Right ventricle myocardium inferior (tissue), 1 donor: ENCODE results near the gene RARA. TPM values are rescaled to one million over a fixed set of nuclear protein-coding genes. Genes with fewer than 3 reads are reported as not detected.
A peak's percentile ranks its signal among the peaks of the same experiment; 100 is the strongest.

Source experiments
- ATAC-seq: fragments of 200-7000 bp; cut with Tn5 transposase; one replicate; pipeline ENCODE4 v1.9.1; 2020; ENCODE audit warnings: mild to moderate bottlenecking, moderate library complexity
- DNase-seq: peaks from one replicate; pipeline ENCODE4 v3.0.0; 2021; ENCODE audit errors: missing footprints
- intact Hi-C: fragments of 100-400 bp; cut with DNase I; formaldehyde crosslinking; loops from one replicate; pipeline ENCODE4 v1.11.0; 2022
- long read RNA-seq: library from polyadenylated mRNA; unstranded; transcript quantifications from one replicate; pipeline ENCODE4 v2.0.0, GENCODE V29; 2021
- total RNA-seq: library from RNA; stranded (reverse); fragmentation: NEBNext Ultra II Directional; extraction: Animal tissue kit (Norgen Biotek cat#: 25700); gene quantifications from one replicate; pipeline ENCODE4 v1.2.1, GENCODE V29; 2021
- donor health status: DM: no; HTN: yes; CAD: no; lungs with severe emphysema.

Gene RARA
- total RNA-seq, result 17.9 TPM
- long read RNA-seq, partial matches to known transcripts, result 0 of 6 reads
- long read RNA-seq, other reads (novel, unspliced or antisense), result 0 of 6 reads

DNA sequence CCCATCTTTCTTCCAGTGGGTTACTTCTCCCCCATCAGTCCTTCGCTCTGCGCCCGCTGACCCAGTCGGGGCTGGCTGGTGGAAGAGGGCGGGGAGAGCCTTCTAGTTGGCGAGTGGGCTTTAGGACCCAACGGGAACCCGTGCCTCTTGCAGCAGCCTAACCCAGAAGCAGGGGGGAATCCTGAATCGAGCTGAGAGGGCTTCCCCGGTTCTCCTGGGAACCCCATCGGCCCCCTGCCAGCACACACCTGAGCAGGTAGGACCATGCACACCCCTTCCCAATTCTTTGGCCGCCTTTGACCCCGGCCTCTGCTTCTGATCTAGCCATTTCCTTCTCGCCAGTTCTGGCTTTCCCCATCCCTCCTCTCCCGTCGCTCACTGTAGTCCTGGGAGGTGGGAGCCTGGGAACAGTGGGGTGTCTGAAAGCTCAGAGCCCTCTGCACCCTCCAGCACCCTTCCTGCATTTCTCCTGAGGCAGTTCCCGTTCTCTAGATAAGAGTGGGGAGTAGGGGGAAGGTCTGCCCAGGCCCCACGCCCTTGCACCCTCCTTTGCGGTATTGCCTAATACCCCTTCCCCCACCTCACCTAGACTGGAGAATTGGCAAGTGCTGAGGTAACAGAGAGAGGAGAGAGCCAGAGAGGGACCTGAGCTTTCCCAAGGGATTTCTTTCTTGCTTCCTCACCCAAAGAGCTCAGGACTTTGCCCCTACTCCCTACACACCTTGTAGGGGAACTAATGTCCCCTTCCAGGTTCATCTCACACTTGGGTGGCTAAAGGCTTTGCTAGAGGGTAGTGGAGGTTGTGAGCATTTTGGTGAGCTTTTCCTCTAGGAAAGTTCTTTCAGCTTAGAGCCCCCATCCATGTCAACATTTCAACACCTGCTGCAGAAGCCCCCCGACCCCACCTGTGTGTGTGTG lies at the start of gene RARA:
Gene RARA, plus strand, starts transcription at position 150 of the 918 bp plus-strand sequence. CDS start 22,039 bp downstream, outside the sequence.
- intact Hi-C loops, result no loop called here
- peak; percentile 36 for ATAC-seq
- DNase-seq, result no peak

DNA sequence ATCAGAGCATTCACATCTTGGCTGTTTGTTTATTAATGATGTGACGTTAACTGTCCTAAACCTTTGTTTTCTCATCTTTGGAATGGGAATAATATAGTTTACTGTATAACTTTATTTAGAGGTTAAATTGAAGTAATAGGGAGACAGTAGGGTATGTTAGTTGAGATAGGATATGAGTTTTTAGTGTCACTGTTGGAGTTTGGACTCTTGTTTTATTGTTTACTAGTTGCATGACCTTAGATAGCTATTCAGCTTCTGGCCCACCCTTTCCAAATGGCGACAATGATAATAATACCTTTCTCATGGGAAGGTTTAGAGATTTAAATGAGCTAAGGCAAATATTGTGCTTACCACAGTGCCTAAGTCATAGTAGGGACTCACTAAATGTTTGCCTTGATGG lies 49.5 kb upstream of the RARA start:
- DNase-seq (no peak), ATAC-seq (no peak)
- intact Hi-C loops, result no loop called here

DNA sequence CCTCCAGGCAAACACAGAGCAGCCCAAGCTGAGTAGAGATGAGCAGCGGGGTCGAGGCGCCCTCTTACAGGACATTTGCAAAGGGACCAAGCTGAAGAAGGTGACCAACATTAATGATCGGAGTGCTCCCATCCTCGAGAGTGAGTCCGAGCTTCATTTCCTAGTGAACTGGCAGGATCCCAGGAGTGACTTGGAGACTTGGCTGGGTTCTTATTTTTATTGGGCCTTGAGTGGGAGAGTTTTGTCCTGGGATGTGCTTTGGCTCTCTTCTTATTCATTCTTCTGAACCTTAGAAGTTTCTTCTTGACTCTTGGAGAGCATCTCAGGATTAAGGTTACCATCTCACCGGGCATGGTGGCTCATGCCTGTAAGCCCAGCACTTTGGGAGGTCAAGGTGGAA lies 48.5 kb upstream of the RARA start:
- intact Hi-C loops, result no loop called here
- ATAC-seq (peak; percentile 20), DNase-seq (no peak)

DNA sequence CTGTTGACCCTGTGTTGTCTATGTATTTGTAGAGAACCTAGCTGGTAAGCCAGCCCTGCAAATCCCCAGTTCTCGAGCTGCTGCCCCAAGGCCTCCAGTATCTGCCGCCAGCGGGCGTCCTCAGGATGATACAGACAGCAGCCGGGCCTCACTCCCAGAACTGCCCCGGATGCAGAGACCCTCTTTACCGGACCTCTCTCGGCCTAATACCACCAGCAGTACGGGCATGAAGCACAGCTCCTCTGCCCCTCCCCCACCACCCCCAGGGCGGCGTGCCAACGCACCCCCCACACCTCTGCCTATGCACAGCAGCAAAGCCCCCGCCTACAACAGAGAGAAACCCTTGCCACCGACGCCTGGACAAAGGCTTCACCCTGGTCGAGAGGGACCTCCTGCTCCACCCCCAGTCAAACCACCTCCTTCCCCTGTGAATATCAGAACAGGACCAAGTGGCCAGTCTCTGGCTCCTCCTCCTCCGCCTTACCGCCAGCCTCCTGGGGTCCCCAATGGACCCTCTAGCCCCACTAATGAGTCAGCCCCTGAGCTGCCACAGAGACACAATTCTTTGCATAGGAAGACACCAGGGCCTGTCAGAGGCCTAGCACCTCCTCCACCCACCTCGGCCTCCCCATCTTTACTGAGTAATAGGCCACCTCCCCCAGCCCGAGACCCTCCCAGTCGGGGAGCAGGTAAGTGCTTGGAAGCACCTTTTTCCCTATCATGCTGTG lies 44.4 kb upstream of the RARA start:
- DNase-seq, result no peak
- no peak for ATAC-seq
- intact Hi-C loops, result no loop called here

DNA sequence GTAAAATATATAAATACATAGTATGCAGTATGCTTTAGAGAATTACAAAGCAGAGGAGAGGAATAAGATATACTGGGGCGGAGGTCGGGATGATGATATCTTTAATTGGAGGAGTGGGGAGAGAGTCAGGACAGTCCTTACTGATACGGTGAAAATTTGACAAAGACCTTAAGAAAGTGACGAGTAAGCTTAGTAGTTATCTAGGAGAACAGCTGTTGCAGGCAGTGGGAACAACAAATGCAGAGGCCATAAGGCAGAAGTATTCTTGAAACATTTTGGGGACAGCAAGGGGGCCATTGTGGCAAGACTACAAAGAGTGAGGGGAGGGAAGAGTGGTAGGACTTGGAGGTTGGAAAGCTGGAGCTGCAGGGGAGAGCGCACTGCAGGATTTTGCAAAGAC lies 43.6 kb upstream of the RARA start:
- DNase-seq, result no peak
- intact Hi-C loops, result no loop called here
- ATAC-seq, result no peak

DNA sequence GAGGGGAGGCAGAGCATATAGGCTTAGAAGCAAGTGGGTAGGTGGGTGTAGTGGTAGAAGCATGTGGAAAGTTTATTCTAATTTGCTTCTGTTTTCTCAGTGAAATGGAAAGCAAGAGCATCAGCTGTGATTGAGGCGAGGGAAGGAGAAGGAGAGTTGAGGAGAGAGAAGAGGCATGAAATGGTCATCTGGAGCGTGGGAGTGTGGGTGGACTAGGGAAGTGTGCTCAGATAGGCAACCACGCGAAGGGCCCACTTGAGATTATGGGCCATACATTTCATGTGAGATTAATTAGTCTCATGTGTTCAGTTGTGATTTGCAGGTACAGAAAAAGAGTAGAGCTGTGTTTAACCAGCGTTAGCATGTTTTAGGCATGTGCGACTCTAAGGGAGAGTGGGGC lies 42.1 kb upstream of the RARA start:
- intact Hi-C loops, result no loop called here
- no peak for DNase-seq
- ATAC-seq, result no peak

DNA sequence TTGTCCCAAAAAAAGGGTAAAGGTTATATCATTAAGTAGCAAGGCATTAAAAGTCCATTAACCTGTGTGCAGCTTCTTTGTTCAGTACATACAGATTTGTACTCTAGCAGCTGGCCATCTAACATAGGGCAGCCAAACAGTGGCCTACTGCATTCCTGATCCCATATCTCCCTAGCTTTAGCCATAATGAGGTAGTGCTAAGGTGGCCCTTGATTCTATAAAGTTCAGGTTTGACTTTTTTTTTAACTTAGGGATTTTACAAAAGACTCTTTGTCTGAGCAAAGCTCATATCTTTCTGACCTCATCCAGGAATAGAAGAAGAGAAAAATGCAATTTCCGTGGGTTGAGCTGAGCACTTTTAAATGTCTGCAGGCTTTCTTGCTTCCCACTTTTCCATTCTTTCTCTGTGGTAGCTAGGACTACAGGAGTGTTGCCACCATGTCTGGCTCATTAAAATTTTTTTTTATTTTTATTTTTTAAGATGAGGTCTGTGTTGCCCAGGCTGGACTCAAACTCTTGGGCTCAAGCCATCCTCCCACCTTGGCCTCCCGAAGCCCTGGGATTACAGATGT lies 40.8 kb upstream of the RARA start:
- intact Hi-C loops, result no loop called here
- DNase-seq, result no peak
- no peak for ATAC-seq

DNA sequence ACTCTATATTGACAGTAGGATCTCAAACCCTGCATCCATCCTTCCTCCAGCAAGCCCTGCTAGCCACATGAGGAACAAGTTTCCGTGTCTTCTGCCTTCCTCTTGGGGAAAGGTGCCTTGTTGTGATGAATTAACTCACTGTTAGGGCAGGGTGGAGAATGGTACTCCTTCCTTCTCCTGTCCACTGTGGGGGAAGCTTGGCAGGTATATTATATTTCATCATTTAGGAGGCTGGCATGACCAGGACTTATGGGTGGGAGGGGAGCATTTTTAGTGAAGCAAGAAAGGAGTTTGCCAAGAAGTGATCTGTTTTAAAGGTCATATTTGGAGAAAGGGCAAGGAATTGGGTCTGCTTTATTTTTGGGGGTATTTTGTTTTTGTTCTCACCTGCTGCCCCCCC lies 30.6 kb upstream of the RARA start:
- intact Hi-C loops, result no loop called here
- ATAC-seq, result no peak
- DNase-seq, result no peak

DNA sequence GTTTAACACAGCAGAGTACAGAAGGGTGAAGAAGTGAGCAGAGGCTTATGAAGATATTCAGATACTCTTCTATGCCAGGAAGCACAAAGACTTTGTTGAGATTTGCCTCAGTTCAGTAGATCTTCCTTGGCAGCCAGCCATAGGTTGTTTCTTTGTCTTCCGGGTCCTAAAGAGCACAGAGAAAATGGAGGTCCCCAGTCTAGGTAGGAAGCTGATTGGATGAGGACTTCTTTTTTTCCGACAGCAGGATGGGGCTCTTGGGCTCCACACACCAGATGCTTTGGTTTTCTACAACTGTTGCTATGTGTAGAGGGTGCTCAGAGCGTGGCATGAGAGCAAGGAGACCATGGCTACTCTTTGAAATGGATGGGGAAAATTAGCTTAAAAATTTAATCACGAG lies 29.6 kb upstream of the RARA start:
- intact Hi-C loops, result no loop called here
- DNase-seq (no peak), ATAC-seq (no peak)

DNA sequence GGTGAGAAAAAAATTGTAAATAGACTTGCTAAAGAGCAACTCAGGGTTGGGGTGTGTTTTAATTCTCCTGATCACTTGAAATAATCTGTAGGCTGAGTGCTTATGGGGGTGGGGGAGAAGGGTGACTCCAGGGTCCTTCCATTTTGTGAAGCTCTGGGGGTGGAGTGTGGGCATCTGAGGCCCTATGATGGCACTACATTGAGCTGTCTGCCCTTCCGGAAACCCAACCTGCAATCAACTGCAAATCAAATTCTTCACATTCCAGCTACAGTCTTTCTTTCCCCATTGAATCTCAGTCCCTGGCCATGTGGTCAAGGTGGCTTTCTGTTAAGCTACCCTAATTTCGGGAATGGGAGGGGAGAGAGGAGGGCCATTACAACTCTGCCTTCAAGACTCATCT lies 27.3 kb upstream of the RARA start:
- no peak for ATAC-seq
- intact Hi-C loops, result no loop called here
- no peak for DNase-seq

DNA sequence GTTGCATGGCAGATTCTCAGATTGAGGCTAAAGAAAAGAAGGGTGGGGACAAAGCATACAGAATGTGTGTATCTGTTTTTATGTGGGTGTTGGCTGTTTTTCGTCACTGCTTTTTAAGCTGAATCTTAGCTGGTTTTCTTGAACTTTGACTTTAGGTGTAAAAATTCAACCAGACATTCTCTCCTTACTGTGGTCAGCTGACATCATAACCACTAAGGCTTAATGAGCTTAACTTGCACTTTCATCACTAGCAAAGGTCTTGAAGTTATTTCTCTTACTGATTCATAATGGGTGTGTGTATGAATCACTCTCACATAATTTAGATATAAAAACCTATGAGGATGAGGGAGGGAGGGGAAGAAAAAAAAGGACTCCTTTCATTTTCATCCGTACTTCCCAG lies 25.3 kb upstream of the RARA start:
- intact Hi-C loops, result no loop called here
- DNase-seq (no peak), ATAC-seq (no peak)

DNA sequence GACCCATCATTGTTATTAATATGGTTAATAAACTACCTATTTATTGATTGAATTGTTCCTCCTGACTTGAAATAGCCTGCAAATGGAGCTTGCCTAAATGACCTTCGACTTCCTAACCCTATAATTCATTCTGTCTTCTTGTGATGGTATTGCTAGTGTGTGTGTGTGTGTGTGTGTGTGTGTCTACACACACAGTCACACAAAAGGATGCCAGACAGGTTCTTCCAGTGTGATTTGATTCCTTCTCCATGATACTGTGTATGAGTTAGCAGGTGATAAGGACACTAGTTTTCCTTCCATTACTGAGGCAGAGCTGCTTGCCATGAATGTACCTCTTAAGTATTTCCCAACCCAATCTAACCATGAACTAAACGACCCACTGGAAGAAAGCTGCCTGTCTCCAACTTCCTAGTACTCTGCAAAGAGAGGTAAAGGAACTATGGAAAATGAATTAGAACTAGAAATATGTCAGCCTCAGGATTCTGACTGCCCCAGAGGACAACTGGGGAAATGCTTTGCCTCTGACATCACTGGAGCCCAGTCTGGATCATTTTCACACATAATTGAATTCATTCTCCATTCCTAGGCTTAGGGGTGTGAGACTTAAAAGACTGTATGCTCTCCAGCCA lies 24.8 kb upstream of the RARA start:
- ATAC-seq (no peak), DNase-seq (no peak)
- intact Hi-C loops, result no loop called here

DNA sequence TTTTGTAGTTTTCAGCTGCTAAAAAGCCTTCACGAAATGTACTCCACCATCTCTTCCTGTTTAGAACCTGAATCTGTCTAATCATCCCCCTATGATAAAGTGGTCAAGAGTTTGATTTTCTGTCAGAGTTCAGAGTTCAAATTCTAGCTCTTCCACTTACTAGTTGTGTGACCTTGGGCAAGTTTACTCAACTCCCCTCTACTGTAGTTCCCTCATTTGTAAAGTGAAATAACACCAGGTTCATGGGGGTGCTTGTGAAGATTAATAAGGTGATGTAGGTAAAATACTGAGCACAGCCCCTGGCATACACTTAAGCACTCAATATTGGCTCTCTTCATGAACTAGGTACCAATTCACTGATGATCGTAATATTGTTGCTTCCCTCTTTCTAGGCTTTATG lies 22.5 kb upstream of the RARA start:
- ATAC-seq (no peak), DNase-seq (no peak)
- intact Hi-C loops, result loop anchor here (5.0 kb wide), 2 partner anchors 69 to 274 kb away; partner anchors contain the start of gene WIPF2

DNA sequence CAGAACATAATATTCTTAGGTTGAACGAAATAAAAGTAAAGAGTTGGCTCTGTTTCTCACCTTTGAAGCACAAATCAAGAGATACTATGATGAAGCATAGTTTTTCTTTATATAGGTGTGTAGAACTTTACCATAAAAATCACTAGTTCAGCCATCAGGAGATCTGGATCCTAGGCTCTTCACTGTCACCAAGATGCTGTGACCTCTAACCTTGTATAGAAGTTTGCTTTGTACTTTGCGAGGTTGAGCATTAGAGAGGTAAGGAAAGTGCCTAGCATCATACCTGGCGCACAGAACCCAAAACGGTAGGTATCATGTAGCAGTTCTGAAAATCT lies 21.9 kb upstream of the RARA start:
- no peak for DNase-seq
- no peak for ATAC-seq
- intact Hi-C loops, result loop anchor here (5.0 kb wide), 2 partner anchors 70 to 275 kb away; partner anchors contain the start of gene WIPF2

DNA sequence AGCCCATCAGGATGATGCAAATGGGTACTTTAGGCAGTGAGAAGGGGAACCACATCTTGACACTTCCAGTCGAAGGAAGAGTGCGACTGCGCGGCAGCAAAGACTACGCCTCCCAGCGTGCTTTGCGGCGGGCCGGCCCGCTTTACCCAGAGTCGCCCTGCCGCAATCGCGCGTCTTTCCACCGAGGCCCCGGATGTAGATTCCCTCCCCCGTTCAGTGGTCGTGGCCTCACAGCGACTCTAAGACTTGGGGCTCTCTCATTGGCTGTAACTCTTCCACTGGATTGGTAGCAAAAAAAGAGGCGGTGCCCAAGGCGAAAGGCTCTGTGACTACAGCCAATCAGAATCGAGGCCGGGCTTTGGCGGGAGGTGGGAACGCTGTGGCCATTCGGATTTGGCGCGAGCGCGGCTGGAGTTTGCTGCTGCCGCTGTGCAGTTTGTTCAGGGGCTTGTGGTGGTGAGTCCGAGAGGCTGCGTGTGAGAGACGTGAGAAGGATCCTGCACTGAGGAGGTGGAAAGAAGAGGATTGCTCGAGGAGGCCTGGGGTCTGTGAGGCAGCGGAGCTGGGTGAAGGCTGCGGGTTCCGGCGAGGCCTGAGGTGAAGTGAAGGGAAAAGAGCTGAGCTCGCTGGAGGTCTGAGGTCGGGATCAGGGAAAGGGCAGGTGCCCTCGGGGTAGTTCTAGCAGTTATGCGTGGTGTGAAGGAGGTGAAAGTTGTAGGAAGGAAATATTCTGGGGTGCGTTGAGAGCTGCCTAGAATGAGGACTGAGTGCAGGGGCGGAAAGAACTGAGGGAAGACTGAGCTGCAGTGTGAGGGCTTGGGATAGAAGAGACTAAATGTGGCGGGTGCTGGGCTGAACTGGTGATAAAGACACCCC lies 21.2 kb upstream of the RARA start, which contains the start of gene CDC6:
Gene CDC6, plus strand, starts transcription at position 386 of the 876 bp plus-strand sequence. CDS start 1,542 bp downstream, outside the sequence.
- ATAC-seq, result peak; percentile 99
- DNase-seq, result peak; percentile 99
- intact Hi-C loops, result loop anchor here (5.0 kb wide), 2 partner anchors 70 to 275 kb away; partner anchors contain the start of gene WIPF2

DNA sequence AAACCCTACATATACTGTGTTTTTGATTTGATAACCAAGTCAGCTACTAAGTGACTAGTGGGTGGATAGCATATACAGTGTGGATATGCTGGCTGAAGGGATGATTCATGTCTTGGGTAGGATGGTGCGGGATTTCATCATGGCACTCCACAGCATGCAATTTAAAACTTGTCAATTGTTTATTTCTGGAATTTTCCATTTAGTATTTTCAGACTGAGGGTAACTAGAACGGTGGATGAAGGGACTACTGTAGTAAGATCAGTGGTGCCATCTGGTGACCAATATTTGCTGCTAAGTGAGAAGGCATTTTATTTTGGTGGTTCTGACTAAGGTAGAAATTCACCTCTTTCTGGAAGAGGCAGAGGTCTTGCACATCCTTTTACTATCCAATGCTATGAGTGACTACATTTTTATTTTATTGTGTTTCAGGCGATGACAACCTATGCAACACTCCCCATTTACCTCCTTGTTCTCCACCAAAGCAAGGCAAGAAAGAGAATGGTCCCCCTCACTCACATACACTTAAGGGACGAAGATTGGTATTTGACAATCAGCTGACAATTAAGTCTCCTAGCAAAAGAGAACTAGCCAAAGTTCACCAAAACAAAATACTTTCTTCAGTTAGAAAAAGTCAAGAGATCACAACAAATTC lies 18.2 kb upstream of the RARA start:
- DNase-seq, result no peak
- no peak for ATAC-seq
- intact Hi-C loops, result loop anchor here (5.0 kb wide), 1 partner anchor 88 kb away; no protein-coding TSS in a partner anchor

DNA sequence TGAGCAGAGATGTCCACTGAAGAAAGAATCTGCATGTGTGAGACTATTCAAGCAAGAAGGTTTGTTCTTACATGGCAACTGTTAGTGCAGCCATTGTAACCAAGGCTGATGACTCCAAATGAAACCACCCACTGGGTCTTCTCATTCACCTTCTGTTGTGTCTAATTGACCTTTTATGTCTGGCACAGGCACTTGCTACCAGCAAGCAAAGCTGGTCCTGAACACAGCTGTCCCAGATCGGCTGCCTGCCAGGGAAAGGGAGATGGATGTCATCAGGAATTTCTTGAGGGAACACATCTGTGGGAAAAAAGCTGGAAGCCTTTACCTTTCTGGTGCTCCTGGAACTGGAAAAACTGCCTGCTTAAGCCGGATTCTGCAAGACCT lies 17.7 kb upstream of the RARA start:
- DNase-seq (peak; percentile 73), ATAC-seq (no peak)
- intact Hi-C loops, result loop anchor here (5.0 kb wide), 1 partner anchor 89 kb away; no protein-coding TSS in a partner anchor
